ENCODE results near the gene NT5DC1. TPM values are rescaled to one million over a fixed set of nuclear protein-coding genes. Genes with fewer than 3 reads are reported as not detected.
A peak's percentile ranks its signal among the peaks of the same experiment; 100 is the strongest.

NT5DC1 gene
- total RNA-seq, 2 experiments from 2014 or later, result 20.5 to 58.8 TPM

GRCh38 chr6:116102873-116103272, 2.2 kb downstream of the NT5DC1 start:
- Histone ChIP-seq H2AFZ (ENCODE audit: low read length) (peak overlapping the region; percentile 51; the same call in 1 of the 2 replicates), H3K4me2 (ENCODE audit: low read length) (peak overlapping the region; percentile 94), H3K79me2 (ENCODE audit: insufficient read depth, low read depth, low read length) (peaks cover 20% of the 10 kb centered on the region), H3K9me2 (ENCODE audit: insufficient read depth, low read length) (no peaks in the 10 kb centered on the region), H3K4me3 (ENCODE audit: low read depth, low read length, poor library complexity, severe bottlenecking) (peak overlapping the region; percentile 78), H3K27ac (ENCODE audit: low read depth, low read length, poor library complexity, severe bottlenecking) (peak overlapping the region; percentile 82), H3K4me1 (ENCODE audit: insufficient read depth, low read length, poor library complexity, severe bottlenecking) (peaks cover 37% of the 10 kb centered on the region), H3K36me3 (ENCODE audit: insufficient read depth, low read length) (peaks cover 4% of the 10 kb centered on the region; the same call in 1 of the 2 replicates), H3K9me3 (ENCODE audit: low read length) (no peaks in the 10 kb centered on the region), H4K20me1 (ENCODE audit: insufficient read depth, low read length) (no peaks in the 10 kb centered on the region)
- no TSS peak for BruUV-seq (replicated peaks)
- peak; percentile 27 for DNase-seq (ENCODE audit: low spot score)
- POLR2A ChIA-PET, result interaction anchor here (0.7 to 2.5 kb wide), 9 partner anchors 9 to 154 kb away, joined by 3 to 12 read pairs (median 4); no protein-coding TSS in a partner anchor
- CTCF ChIA-PET (ENCODE audit: unreplicated experiment), result interaction anchor here (0.8 to 1.1 kb wide), 2 partner anchors 10 to 85 kb away, joined by 3 to 4 read pairs; no protein-coding TSS in a partner anchor
- intact Hi-C loops (cut with micrococcal nuclease; ENCODE audit: unreplicated experiment), result loop anchor here (5.0 kb wide), 1 partner anchor 304 kb away; no protein-coding TSS in a partner anchor
- no peak for TF ChIP-seq EZH2phosphoT487 (IDR thresholded peaks at IDR 0.05; ENCODE audit: borderline replicate concordance, low read depth, low read length)

- intact Hi-C loops (cut with micrococcal nuclease; ENCODE audit: unreplicated experiment), result loop anchor here (5.0 kb wide), 1 partner anchor 303 kb away; no protein-coding TSS in a partner anchor
- Histone ChIP-seq H2AFZ (ENCODE audit: low read length) (no peak overlapping the region), H4K20me1 (ENCODE audit: insufficient read depth, low read length) (no peaks in the 10 kb centered on the region), H3K79me2 (ENCODE audit: insufficient read depth, low read depth, low read length) (peaks cover 20% of the 10 kb centered on the region), H3K4me1 (ENCODE audit: insufficient read depth, low read length, poor library complexity, severe bottlenecking) (peaks cover 25% of the 10 kb centered on the region), H3K9me2 (ENCODE audit: insufficient read depth, low read length) (no peaks in the 10 kb centered on the region), H3K27ac (ENCODE audit: low read depth, low read length, poor library complexity, severe bottlenecking) (no peak overlapping the region), H3K4me3 (ENCODE audit: low read depth, low read length, poor library complexity, severe bottlenecking) (no peak overlapping the region), H3K9me3 (ENCODE audit: low read length) (no peaks in the 10 kb centered on the region), H3K4me2 (ENCODE audit: low read length) (no peak overlapping the region), H3K36me3 (ENCODE audit: insufficient read depth, low read length) (peaks cover 12% of the 10 kb centered on the region)
- DNase-seq (ENCODE audit: low spot score), result no peak
- ChIA-PET CTCF (ENCODE audit: unreplicated experiment) (interaction anchor here (0.6 kb wide), 1 partner anchor 9 kb away, joined by 3 read pairs; no protein-coding TSS in a partner anchor), POLR2A (interaction anchor here (1.4 kb wide), 1 partner anchor 12 kb away, joined by 5 read pairs; no protein-coding TSS in a partner anchor)
- TF ChIP-seq EZH2phosphoT487 (IDR thresholded peaks at IDR 0.05; ENCODE audit: borderline replicate concordance, low read depth, low read length) (no peak), CTCF (conservative IDR thresholded peaks at IDR 0.05; ENCODE audit: low read length) (no peak)
- BruUV-seq (replicated peaks), result no TSS peak
Measured at GRCh38 chr6:116104636-116105035, 4.0 kb downstream of the NT5DC1 start.

GRCh38 chr6:116105247-116105646, 4.6 kb downstream of the NT5DC1 start:
- no peak for DNase-seq (ENCODE audit: low spot score)
- Histone ChIP-seq H3K9me3 (ENCODE audit: low read length) (no peaks in the 10 kb centered on the region), H2AFZ (ENCODE audit: low read length) (no peak overlapping the region), H3K4me1 (ENCODE audit: insufficient read depth, low read length, poor library complexity, severe bottlenecking) (peaks cover 23% of the 10 kb centered on the region), H3K36me3 (ENCODE audit: insufficient read depth, low read length) (peaks cover 15% of the 10 kb centered on the region), H3K4me3 (ENCODE audit: low read depth, low read length, poor library complexity, severe bottlenecking) (no peak overlapping the region), H3K79me2 (ENCODE audit: insufficient read depth, low read depth, low read length) (peaks cover 20% of the 10 kb centered on the region), H3K9me2 (ENCODE audit: insufficient read depth, low read length) (no peaks in the 10 kb centered on the region), H3K4me2 (ENCODE audit: low read length) (no peak overlapping the region), H3K27ac (ENCODE audit: low read depth, low read length, poor library complexity, severe bottlenecking) (no peak overlapping the region), H4K20me1 (ENCODE audit: insufficient read depth, low read length) (no peaks in the 10 kb centered on the region)
- no TSS peak for BruUV-seq (replicated peaks)
- POLR2A ChIA-PET, result interaction anchor here (1.4 kb wide), 1 partner anchor 12 kb away, joined by 5 read pairs; no protein-coding TSS in a partner anchor
- CTCF ChIA-PET (ENCODE audit: unreplicated experiment), result interaction anchor here (0.6 kb wide), 1 partner anchor 8 kb away, joined by 3 read pairs; no protein-coding TSS in a partner anchor
- intact Hi-C loops (cut with micrococcal nuclease; ENCODE audit: unreplicated experiment), result no loop called here
- TF ChIP-seq EZH2phosphoT487 (IDR thresholded peaks at IDR 0.05; ENCODE audit: borderline replicate concordance, low read depth, low read length), result no peak
- TF ChIP-seq CTCF (conservative IDR thresholded peaks at IDR 0.05; ENCODE audit: low read length), result no peak
